Fibroblast of the aortic adventitia (primary cell): Measurements from ENCODE around the gene LIFR. TPM values are rescaled to one million over a fixed set of nuclear protein-coding genes. Genes with fewer than 3 reads are reported as not detected.

Experiments
- DNase-seq: peaks from one replicate; pipeline ENCODE4 v3.0.0-alpha.2; 2010; ENCODE audit warnings: low read depth
- H3K4me3 ChIP-seq: 2 replicates; pipeline ENCODE4 v1.5.1; 2011; ENCODE audit warnings: low read depth, mild to moderate bottlenecking, control low read depth, low read length, moderate library complexity
- total RNA-seq: library from RNA; depleted of rRNA; stranded (reverse); fragments of >200 nt; gene quantifications from 2 replicates; pipeline ENCODE4 v1.2.3, GENCODE V29; 2012; ENCODE audit warnings: low replicate concordance
- TF ChIP-seq, protein P1 (sequence below): IDR thresholded peaks from 2 replicates; pipeline ENCODE4 v1.5.1; 2011; ENCODE audit warnings: mild to moderate bottlenecking, low read length, control low read depth, inconsistent platforms; ENCODE audit not compliant: insufficient read depth

Gene LIFR
- total RNA-seq, 1 donor: 45.0 TPM

DNA sequence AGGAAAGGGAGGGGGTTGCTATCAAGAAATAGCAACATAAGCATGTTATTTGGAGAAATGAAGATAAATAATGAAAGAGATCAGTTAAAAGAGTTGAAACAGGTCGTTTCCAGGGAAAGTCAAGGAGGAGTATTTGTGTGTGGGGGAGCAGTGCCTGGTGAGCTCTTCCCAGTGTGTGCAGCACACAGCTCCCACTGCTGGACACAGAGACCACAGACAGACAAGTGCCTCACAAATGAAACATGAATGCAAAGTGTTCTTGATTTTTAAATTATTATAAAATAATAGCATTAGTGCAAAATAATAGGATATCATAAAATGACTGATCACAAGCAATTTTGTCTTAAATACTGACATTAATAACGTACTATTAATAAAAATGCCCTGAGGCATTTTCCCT lies 40.8 kb downstream of the LIFR start:
- TF ChIP-seq, protein P1, sequence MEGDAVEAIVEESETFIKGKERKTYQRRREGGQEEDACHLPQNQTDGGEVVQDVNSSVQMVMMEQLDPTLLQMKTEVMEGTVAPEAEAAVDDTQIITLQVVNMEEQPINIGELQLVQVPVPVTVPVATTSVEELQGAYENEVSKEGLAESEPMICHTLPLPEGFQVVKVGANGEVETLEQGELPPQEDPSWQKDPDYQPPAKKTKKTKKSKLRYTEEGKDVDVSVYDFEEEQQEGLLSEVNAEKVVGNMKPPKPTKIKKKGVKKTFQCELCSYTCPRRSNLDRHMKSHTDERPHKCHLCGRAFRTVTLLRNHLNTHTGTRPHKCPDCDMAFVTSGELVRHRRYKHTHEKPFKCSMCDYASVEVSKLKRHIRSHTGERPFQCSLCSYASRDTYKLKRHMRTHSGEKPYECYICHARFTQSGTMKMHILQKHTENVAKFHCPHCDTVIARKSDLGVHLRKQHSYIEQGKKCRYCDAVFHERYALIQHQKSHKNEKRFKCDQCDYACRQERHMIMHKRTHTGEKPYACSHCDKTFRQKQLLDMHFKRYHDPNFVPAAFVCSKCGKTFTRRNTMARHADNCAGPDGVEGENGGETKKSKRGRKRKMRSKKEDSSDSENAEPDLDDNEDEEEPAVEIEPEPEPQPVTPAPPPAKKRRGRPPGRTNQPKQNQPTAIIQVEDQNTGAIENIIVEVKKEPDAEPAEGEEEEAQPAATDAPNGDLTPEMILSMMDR: peak; percentile 42
- DNase-seq: peak; percentile 34
- no peak overlapping the region for H3K4me3 ChIP-seq

GRCh38 chr5:38515092-38515491 lies 41.4 kb downstream of the LIFR start:
- TF ChIP-seq, protein P1: no peak
- no peak overlapping the region for H3K4me3 ChIP-seq
- no peak for DNase-seq

- no peak overlapping the region for H3K4me3 ChIP-seq
- TF ChIP-seq, protein P1: no peak
- DNase-seq: peak; percentile 92
These were observed 47.3 kb downstream of the LIFR start for GRCh38 chr5:38509185-38509584.

DNA sequence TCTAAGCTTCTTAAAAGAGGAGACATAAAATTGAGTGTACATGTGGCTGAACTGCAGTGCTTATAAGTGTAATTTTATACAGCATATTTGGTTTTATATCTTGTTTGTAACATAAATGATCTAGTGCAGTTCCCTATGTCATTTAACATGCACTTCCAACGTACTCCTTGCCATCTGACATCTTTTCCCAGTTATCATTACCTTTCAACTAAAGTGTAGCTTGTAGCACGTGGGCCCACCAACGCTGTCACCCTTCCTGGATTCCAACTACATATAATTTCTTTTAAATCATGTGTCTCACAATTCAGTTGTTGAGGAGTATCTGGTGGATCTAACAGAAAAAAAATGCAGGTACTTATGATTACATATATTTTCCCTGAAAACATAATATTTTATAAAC lies 50.1 kb downstream of the LIFR start:
- no peak for DNase-seq
- no peak overlapping the region for H3K4me3 ChIP-seq
- TF ChIP-seq, protein P1: no peak

DNA sequence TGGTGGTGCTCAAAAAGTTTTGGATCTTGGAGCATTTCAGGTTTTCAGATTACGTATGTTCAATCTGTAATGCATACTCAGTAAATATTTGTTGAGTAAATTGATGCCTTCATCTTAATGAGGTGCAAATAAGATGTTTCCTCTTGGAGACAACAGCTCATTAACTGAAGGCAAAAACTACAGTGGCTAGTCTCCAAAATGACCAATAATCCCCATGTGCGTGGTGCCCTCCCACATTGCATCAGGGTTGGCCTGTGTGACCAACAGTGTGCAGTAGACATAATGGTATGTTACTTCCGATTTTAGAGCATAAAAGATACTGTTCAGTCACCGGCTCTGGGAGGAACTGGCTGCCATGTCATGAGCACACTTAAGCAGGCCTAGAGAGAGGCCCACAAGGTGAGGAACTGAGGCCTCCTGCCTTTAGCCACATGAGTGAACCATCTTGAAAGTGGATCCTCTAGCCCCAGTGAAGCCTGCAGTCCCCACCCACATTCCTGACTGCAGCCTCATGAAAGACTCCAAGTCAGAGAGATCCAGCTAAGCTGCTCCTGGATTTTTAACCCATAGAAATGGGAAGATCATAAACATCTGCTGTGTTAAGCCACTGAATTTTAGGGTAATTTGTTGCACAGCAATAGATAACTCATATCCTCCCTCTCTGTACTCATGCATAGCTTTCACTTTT lies 55.7 kb downstream of the LIFR start:
- DNase-seq: peak; percentile 44
- H3K4me3 ChIP-seq: no peak overlapping the region
- TF ChIP-seq, protein P1: no peak

DNA sequence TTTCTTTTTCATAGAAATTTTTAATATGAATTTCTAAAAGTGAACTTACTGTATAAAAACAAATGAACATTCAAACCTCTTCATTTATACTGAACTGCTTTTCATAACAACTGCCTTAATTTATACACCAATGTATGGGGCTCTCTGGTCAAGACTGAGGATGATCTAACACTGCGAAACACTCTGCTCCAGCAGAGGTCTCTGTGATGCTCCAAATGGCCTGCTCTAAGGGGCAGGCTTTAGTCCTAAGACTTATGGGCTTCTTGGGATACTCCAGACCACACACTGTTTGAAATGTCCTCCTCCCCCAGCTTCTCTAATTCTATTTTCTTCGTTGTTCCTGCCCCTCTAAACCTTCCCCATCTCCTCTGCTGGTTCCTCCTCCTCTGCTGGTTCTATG lies 58.5 kb downstream of the LIFR start:
- H3K4me3 ChIP-seq: no peak overlapping the region
- TF ChIP-seq, protein P1: peak; percentile 30
- DNase-seq: peak; percentile 44

DNA sequence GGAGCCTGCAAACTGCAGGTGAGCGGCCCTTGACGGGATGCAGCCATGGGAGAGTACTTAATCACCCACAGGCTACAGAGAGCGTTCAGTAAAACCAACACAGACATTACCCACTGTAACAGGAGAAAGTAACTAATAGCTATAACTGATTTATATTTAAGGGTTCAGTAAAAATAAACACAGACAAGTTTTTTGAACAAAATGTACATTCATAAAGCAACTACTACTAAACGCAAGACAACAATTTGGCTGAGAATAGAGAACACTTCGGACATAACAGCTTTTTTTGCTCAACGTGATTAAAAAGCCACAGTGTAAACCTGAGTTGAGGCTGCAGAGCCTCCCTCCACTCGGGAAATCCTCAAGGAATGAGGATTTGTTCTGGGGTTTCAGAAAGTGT lies 61.7 kb downstream of the LIFR start:
- TF ChIP-seq, protein P1: no peak
- DNase-seq: no peak
- no peak overlapping the region for H3K4me3 ChIP-seq
